H9 (cell line): ENCODE measurements around the gene GNA12. TPM values are rescaled to one million over a fixed set of nuclear protein-coding genes. Genes with fewer than 3 reads are reported as not detected.

Experiments used
- DNase-seq: peaks from one replicate; pipeline ENCODE4 v3.0.0-alpha.2; 2017
- H2AFZ ChIP-seq: one replicate; pipeline ENCODE4 v1.6.1; 2013; ENCODE audit warnings: mild to moderate bottlenecking, low read length, control low read depth, moderate library complexity
- H2AK5ac ChIP-seq: 2 replicates; pipeline ENCODE4 v1.6.1; 2013; ENCODE audit warnings: low read length, control low read depth, mixed read lengths; ENCODE audit not compliant: insufficient read length
- H2BK120ac ChIP-seq: one replicate; pipeline ENCODE4 v1.6.1; 2013; ENCODE audit warnings: low read depth, mild to moderate bottlenecking, low read length, control low read depth, inconsistent platforms; ENCODE audit not compliant: poor library complexity, severe bottlenecking
- H2BK12ac ChIP-seq: 2 replicates; pipeline ENCODE4 v1.6.1; 2013; ENCODE audit warnings: low read length, control low read depth, mixed read lengths, low read depth; ENCODE audit not compliant: insufficient read length
- H2BK15ac ChIP-seq: 2 replicates; pipeline ENCODE4 v1.6.1; 2013; ENCODE audit warnings: low read depth, low read length, control low read depth
- H2BK20ac ChIP-seq: one replicate; pipeline ENCODE4 v1.6.1; 2013; ENCODE audit warnings: low read depth, mild to moderate bottlenecking, low read length, control low read depth, inconsistent platforms; ENCODE audit not compliant: poor library complexity, severe bottlenecking
- H2BK5ac ChIP-seq: 2 replicates; pipeline ENCODE4 v1.6.1; 2013; ENCODE audit warnings: low read length, control low read depth, mixed read lengths; ENCODE audit not compliant: insufficient read length
- H3K14ac ChIP-seq: 2 replicates; pipeline ENCODE4 v1.6.1; 2013; ENCODE audit warnings: low read length, control low read depth; ENCODE audit not compliant: insufficient read depth
- H3K18ac ChIP-seq: 2 replicates; pipeline ENCODE4 v1.6.1; 2013; ENCODE audit warnings: low read depth, mild to moderate bottlenecking, mixed read lengths, low read length, control low read depth; ENCODE audit not compliant: insufficient read length
- H3K23ac ChIP-seq: 2 replicates; pipeline ENCODE4 v1.6.1; 2013; ENCODE audit warnings: low read length, control low read depth, mixed read lengths, low read depth; ENCODE audit not compliant: insufficient read length
- H3K23me2 ChIP-seq: 2 replicates; pipeline ENCODE4 v1.6.1; 2013; ENCODE audit warnings: low read depth, mild to moderate bottlenecking, mixed read lengths, low read length, control low read depth; ENCODE audit not compliant: insufficient read length, poor library complexity, severe bottlenecking
- H3K27ac ChIP-seq: 2 replicates; pipeline ENCODE4 v1.5.1; 2013; ENCODE audit warnings: low read length, control low read depth, mixed read lengths, low read depth; ENCODE audit not compliant: insufficient read length
- H3K27me3 ChIP-seq: 2 replicates; pipeline ENCODE4 v1.6.1; 2013; ENCODE audit warnings: low read length, control low read depth, inconsistent platforms; ENCODE audit not compliant: insufficient read depth
- H3K4ac ChIP-seq: 2 replicates; pipeline ENCODE4 v1.6.1; 2013; ENCODE audit warnings: low read depth, mild to moderate bottlenecking, control low read depth, inconsistent platforms, low read length, moderate library complexity
- H3K4me1 ChIP-seq: 2 replicates; pipeline ENCODE4 v1.6.1; 2013; ENCODE audit warnings: low read length, control low read depth, inconsistent platforms; ENCODE audit not compliant: insufficient read depth
- H3K4me2 ChIP-seq: 2 replicates; pipeline ENCODE4 v1.6.1; 2013; ENCODE audit warnings: low read length, control low read depth, mixed read lengths; ENCODE audit not compliant: insufficient read length, insufficient read depth
- H3K56ac ChIP-seq: 2 replicates; pipeline ENCODE4 v1.6.1; 2013; ENCODE audit warnings: low read depth, mild to moderate bottlenecking, mixed read lengths, low read length, control low read depth; ENCODE audit not compliant: insufficient read length
- H3K79me1 ChIP-seq: 2 replicates; pipeline ENCODE4 v1.6.1; 2013; ENCODE audit warnings: low read depth, mild to moderate bottlenecking, moderate library complexity, low read length, control low read depth, inconsistent platforms; ENCODE audit not compliant: insufficient read depth, poor library complexity, severe bottlenecking
- H3K79me2 ChIP-seq: 2 replicates; pipeline ENCODE4 v1.6.1; 2013; ENCODE audit warnings: low read length, control low read depth, inconsistent platforms; ENCODE audit not compliant: insufficient read depth
- H3K9ac ChIP-seq: 2 replicates; pipeline ENCODE4 v1.6.1; 2013; ENCODE audit warnings: low read length, control low read depth, mixed read lengths; ENCODE audit not compliant: insufficient read length; ENCODE audit errors: extremely low read depth
- H3K9me3 ChIP-seq: one replicate; pipeline ENCODE4 v1.6.1; 2013; ENCODE audit warnings: low read depth, low read length, inconsistent platforms; ENCODE audit not compliant: control insufficient read depth
- H3T11ph ChIP-seq: one replicate; pipeline ENCODE4 v1.6.1; 2013; ENCODE audit warnings: mild to moderate bottlenecking, low read length, control low read depth, inconsistent platforms
- H4K20me1 ChIP-seq: one replicate; pipeline ENCODE4 v1.6.1; 2013; ENCODE audit not compliant: control insufficient read depth, insufficient read length, insufficient read depth
- H4K5ac ChIP-seq: 2 replicates; pipeline ENCODE4 v1.6.1; 2013; ENCODE audit warnings: low read depth, mild to moderate bottlenecking, mixed read lengths, low read length, control low read depth; ENCODE audit not compliant: insufficient read length
- H4K8ac ChIP-seq: replicated peaks from 2 replicates; pipeline ENCODE4 v1.6.1; 2013; ENCODE audit warnings: low read length, control low read depth, mixed read lengths, low read depth; ENCODE audit not compliant: insufficient read length
- H4K91ac ChIP-seq: 2 replicates; pipeline ENCODE4 v1.6.1; 2013; ENCODE audit warnings: low read depth, mild to moderate bottlenecking, moderate library complexity, mixed read lengths, low read length, control low read depth; ENCODE audit not compliant: insufficient read length
- H3K27ac Mint-ChIP-seq, 3 experiments: 2 replicates in 2 of 3; 3 replicates in 1 of 3; pipeline ENCODE4 v1.8.0; 2020 to 2021; ENCODE audit warnings: mixed read lengths in 3 of 3, mild to moderate bottlenecking in 1 of 3, moderate library complexity in 1 of 3
- H3K27me3 Mint-ChIP-seq: 2 replicates; pipeline ENCODE4 v1.8.0; 2021; ENCODE audit warnings: low read depth, mild to moderate bottlenecking, moderate library complexity, mixed read lengths
- H3K36me3 Mint-ChIP-seq, 3 experiments: 2 replicates in 2 of 3; 3 replicates in 1 of 3; pipeline ENCODE4 v1.8.0; 2020 to 2021; ENCODE audit warnings: low read depth in 3 of 3, mixed read lengths in 3 of 3; ENCODE audit not compliant: insufficient read depth in 1 of 3
- H3K4me1 Mint-ChIP-seq, 2 experiments: 2 replicates each; pipeline ENCODE4 v1.8.0; 2020; ENCODE audit warnings: mixed read lengths in 2 of 2
- H3K4me3 Mint-ChIP-seq, 2 experiments: 2 replicates in 1 of 2; 3 replicates in 1 of 2; pipeline ENCODE4 v1.8.0; 2020 to 2021; ENCODE audit warnings: mild to moderate bottlenecking in 2 of 2, mixed read lengths in 2 of 2, moderate library complexity in 1 of 2
- H3K9me3 Mint-ChIP-seq, 2 experiments: 2 replicates in 1 of 2; 3 replicates in 1 of 2; pipeline ENCODE4 v1.8.0; 2020; ENCODE audit warnings: mild to moderate bottlenecking in 2 of 2, mixed read lengths in 2 of 2, moderate library complexity in 1 of 2
- CTCF ChIP-seq: fragments of 200-600 bp; sonication (generic); conservative IDR thresholded peaks from 3 replicates; pipeline ENCODE4 v1.8.0; 2021; ENCODE audit warnings: antibody characterized with exemption, mild to moderate bottlenecking
- WGBS: extraction: QIAGEN DNeasy Blood & Tissue Kit; methylation state at CpG from one replicate; pipeline ENCODE4 v1.1.7; 2013; ENCODE audit warnings: missing lambda C conversion rate, low lambda C conversion rate, mixed read lengths; ENCODE audit not compliant: insufficient read length; ENCODE audit errors: extremely low coverage; 5-methylcytosine and 5-hydroxymethylcytosine counted together
- total RNA-seq: library from RNA; stranded (reverse); gene quantifications from 2 replicates; pipeline ENCODE4 v1.2.1, GENCODE V29; 2021

GNA12 gene
- total RNA-seq, 1 experiment from 2014 or later: 60.2 TPM

GRCh38 chr7:2795906-2796305 lies 48.2 kb downstream of the GNA12 start:
- H3K4me3 Mint-ChIP-seq: no peak overlapping the region
- no peaks in the 10 kb centered on the region for H3K23me2 ChIP-seq
- peaks cover 23% of the 10 kb centered on the region; the same call in 1 of the 2 replicates for H3K79me2 ChIP-seq
- H2AFZ ChIP-seq: no peak overlapping the region
- H3K4me2 ChIP-seq: no peak overlapping the region
- no peak overlapping the region for H3K9ac ChIP-seq
- no peak overlapping the region for H4K5ac ChIP-seq
- H2BK5ac ChIP-seq: no peak overlapping the region
- H2BK15ac ChIP-seq: no peak overlapping the region
- H4K20me1 ChIP-seq: no peaks in the 10 kb centered on the region
- H3K18ac ChIP-seq: no peak overlapping the region
- no peak overlapping the region for H4K8ac ChIP-seq
- H3K9me3 ChIP-seq: no peaks in the 10 kb centered on the region
- no peak overlapping the region for H3K14ac ChIP-seq
- no peak overlapping the region for H3K23ac ChIP-seq
- H3K4me1 Mint-ChIP-seq: peaks cover 15 to 30% of the 10 kb centered on the region in 2 experiments
- no peak overlapping the region for H2BK20ac ChIP-seq
- no peaks in the 10 kb centered on the region; a peak in 1 of 5 replicates for H3K9me3 Mint-ChIP-seq
- H3K4ac ChIP-seq: no peak overlapping the region
- DNase-seq: no peak
- H2AK5ac ChIP-seq: no peak overlapping the region
- H3T11ph ChIP-seq: no peak overlapping the region
- H2BK12ac ChIP-seq: no peak overlapping the region
- no peaks in the 10 kb centered on the region for H3K27me3 ChIP-seq
- H4K91ac ChIP-seq: no peak overlapping the region
- no peak overlapping the region for H2BK120ac ChIP-seq
- 0 out of 7 replicates have a peak overlapping the region, but pooled peaks of 1 of the 3 experiments have one; percentile 22 for H3K27ac Mint-ChIP-seq
- peaks cover 10% of the 10 kb centered on the region; the same call in 1 of the 2 replicates for H3K4me1 ChIP-seq
- H3K27ac ChIP-seq: no peak overlapping the region
- no peak overlapping the region for H3K56ac ChIP-seq
- H3K79me1 ChIP-seq: peaks cover 2% of the 10 kb centered on the region
- no peak for TF ChIP-seq CTCF
- WGBS: no CpG with 5 or more reads among the region's 9 CpGs
- no peaks in the 10 kb centered on the region for H3K27me3 Mint-ChIP-seq
- peaks cover 24 to 39% (median 37%) of the 10 kb centered on the region in 3 experiments; a peak in 6 of 7 replicates for H3K36me3 Mint-ChIP-seq
